GM19372 (cell line): ENCODE measurements around the gene MS4A7.
"Not testable (repeated sequence)": the region's sequence is repeated elsewhere in the genome, so short reads cannot be mapped to it uniquely, and the experiment has no call there.

Experiments
- ATAC-seq: cut with Tn5 transposase; IDR thresholded peaks from one replicate; pipeline ENCODE4 v1.9.1; 2021; ENCODE audit warnings: mild to moderate bottlenecking, low read depth, moderate library complexity; ENCODE audit not compliant: unreplicated experiment

Gene MS4A7, protein sequence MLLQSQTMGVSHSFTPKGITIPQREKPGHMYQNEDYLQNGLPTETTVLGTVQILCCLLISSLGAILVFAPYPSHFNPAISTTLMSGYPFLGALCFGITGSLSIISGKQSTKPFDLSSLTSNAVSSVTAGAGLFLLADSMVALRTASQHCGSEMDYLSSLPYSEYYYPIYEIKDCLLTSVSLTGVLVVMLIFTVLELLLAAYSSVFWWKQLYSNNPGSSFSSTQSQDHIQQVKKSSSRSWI

DNA sequence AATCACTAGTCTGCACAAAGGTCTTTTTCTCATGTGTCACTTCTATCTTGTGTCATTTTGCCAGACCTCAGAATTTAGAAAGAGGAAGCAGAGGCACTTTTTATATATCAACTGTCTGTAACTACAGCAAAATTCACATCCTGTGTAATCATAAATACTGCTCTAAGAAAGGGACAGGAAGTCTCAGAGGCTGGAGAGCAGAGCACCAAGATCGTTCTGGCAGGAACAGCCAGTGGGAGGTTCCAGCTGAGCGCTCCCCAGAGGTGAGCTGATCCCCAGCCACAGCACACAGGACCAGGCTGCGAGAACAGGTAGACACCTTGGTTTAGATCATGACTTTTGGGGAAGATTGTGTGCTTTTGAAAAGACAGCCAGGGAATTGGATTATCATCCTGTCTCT, at the start of gene MS4A7:
MS4A7 (plus strand) TSS at position 179 of the 400 bp plus-strand sequence. CDS start 4,610 bp downstream, outside the sequence.
- peak; percentile 92 for ATAC-seq

DNA sequence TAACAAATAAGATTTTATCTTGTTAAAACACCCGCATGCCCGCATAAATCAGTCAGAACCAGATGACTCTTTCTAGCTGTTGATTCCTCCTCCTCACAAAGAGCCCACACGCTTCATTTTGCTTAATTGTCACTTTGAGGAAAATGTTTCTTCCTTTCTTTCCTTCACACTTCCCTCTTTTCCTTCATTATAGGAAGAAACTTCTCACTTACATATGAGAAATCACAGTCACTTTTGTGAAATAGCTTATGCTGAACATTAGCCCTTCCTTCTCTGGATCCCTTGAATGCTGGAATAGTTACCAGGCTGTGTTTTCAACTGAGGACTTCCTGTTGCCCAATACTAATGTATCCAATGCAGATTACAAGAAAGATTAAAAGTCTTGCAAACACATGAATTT, 45.5 kb upstream of the MS4A7 start:
- ATAC-seq = no peak

DNA sequence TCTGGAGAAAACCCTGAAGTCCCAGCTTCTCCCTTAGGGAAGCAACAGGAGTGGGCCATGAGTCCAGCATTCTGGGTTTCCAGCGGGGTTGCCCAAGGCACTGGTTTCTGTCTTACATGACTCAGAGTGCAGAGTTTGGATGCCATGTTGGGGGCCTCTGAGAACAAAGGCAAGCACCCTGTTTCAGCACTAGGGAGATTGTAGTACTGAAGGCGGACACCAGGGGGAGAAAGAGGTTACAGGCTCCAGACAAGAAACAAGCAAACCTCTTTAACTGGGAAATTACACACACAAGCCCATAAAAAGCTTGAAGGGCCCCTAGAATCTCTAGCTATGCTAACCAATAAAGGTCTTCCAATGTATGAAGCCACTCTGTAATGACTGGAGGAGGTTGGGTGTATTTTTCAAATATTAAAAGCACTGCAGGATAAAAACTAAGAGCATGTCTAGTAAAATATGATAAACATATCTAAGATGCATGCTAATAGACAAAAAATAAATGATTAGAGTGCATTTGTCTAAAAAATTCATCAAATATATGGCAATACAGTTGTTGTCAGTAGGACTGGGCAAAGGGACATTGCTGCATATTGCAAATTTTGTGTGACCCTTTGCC, 44.2 kb upstream of the MS4A7 start:
- ATAC-seq = no peak

DNA sequence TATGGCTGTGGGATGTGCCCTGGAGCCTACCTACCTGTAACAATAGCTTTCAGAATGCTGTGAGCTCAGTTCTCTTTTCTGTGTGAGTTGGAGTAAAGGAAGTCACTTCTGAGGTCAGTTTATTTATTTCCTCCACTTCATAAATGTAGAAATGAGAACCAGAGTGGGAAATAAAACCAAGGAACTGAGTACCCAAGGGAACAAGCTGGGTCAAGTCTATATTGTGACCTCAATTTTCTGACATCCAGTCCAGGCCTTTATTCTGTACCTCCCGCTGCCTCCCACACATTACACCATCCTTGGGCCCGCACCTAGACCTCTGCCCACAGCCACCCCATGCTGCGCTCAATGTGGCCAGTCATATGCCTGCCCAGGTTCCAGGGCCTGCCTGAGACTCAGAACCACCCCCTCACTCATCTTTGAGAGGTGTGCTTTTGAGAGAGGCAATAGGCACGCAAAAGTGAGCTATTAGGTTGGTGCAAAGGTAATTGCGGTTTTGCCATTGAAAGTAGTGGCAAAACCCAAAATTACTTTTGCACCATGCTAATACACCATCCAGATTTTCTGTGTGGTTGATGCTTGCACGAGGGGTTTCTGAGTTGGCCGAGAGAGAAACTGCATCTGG, 41.5 kb upstream of the MS4A7 start:
- no peak for ATAC-seq

DNA sequence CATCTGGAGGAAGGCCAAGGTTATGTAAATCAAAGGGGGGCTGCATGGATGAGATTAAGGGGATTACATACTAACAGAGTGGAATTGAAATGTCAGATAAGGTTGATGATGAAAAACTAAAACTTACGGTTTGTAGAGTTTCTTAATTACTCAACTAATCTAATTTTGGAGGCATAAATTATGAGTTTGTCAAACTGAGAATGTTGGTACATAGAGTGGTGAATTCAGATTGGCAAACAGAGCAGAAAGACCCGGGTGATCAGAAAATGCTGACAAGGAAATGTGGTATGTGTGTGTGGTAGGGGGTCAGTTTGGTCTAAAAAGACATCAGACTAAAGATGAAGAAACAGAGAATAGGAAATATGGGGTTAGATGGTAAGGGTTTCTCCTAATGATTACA, 40.3 kb upstream of the MS4A7 start:
- ATAC-seq = no peak

DNA sequence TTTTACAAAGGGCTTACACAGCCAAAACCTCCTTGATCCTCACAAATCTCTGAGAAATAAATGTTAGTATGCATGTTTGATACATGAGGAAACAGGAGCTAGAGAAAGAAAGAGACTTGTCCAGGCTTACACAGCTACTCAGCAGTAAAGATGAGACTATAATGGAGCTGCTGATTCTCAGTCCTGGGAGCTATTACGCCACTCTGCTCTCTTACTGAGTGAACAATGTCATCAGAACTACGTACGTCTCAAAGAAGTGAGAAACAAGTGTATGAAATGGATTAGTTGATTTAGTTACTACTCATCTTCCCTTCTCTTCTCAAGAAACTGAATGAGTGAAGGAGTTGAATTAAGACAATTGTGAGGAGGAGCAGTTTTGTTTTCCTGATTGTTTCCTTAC, 39.0 kb upstream of the MS4A7 start:
- ATAC-seq = no peak

DNA sequence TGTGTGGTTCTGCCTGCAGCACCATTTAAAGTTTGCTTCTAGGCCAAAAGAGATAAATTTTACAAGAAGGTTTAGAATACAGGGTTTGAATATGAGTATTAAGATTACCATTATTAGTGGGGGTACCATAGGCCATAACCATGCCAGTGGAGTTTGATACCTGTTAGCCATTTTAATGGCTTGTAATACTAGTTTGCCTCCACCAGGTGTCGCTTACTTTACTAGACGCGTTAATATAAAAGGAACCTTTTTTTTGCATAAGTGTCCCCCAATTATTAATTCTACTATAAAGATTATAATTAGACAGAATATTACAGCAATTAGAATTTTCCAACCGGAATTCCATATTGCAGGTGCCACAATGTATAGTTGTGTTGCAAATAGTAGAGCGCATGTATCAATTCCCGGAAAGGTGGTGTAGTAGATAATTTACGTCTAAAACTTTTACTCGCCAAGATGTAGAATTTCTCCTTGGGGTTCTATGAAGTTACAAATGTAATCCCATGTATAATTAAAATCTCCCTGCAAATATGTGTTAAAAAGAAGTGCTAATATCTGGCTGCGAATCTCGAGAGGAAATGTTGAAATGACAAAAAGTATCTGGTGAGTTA, 35.1 kb upstream of the MS4A7 start:
- ATAC-seq = no peak

DNA sequence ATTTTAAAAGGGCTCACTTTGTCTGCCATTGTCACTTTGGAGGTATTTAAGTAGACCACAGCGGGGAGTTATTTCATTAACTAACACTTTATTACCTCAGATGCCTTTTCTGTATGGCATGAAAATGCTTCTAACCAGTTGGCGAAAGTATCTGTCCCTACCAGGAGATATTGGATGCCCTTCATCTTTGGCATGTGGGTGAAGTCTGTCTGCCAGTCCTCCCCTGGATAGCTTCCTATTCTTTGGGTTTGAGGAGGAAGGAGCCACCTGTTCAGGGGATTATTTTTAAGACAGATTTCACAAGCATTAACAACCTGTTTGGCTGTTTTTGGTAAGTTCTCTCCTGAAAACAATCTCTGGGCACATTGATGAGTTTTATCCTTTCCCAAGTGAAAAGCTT, 34.2 kb upstream of the MS4A7 start:
- ATAC-seq = no peak

DNA sequence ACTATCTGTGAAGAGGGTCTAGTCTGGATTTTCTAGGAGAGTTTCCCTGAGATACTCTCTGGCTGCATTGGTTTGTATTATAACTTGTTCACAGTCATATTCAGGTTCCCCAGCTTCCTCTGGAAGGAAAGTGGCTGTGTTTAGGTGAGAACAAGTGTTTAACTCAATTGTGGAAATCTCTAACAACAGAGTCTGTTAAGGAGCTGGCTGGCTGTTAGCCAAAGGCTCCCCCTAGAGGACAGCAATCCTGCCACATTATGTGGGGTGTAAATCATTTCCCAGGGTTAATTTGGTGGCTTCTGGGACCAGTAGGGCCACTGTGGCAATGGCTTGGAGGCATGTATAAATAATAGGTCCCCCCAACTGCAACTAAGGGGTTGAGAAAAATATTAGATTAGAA, 32.8 kb upstream of the MS4A7 start:
- no peak for ATAC-seq

DNA sequence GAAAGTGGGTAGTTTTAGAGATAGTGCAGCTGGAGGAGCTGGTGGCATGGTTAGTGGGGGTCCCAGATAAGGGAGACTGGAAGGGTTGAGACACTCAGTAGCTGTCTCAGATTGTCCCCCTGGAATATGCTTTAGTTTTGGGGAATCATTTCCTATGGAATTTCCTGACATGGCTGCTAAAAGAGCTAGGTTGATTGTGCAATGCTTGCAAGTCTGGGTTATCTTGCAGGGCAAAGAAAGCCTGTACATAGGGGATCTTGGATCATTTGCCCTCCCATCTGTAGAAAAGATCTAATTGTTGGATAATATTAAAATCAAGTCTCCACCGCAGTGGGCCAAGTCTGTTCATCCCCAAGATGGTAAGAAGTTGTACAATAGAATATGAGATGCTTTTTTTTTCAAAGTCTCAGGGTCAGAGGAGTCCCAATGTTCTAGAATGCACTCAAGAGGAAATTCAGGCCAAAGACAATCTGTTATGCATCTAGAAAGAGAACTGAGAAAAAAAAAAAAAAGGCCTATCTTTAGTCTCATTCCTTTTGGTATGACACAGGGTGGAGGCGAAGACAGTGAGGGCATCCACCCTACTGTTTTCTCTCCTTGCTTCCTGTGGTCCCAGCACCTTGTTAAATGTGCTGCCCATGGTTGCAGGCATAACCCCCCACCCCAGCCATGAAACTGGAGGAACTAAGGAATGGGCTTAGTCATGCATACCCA, 31.1 kb upstream of the MS4A7 start:
- no peak for ATAC-seq

DNA sequence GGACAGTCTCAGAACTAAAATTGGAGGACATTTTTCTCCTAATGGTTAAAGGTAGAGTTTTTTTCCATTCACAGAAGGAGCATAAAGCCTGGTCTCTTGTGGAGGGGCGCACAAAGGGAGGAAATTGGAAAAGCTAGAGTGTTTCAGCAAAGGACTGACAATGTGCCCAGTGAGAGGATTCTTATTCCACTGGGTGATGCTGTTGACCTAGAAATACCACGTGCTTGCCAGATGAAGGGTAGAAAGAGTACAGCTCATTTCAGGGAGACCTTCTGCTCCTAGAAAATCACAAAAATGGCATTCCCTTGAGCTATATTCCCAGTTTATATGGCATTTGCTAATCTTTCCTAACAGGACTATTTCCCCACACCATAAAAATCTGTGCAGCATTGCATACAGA, 30.2 kb upstream of the MS4A7 start:
- no peak for ATAC-seq

DNA sequence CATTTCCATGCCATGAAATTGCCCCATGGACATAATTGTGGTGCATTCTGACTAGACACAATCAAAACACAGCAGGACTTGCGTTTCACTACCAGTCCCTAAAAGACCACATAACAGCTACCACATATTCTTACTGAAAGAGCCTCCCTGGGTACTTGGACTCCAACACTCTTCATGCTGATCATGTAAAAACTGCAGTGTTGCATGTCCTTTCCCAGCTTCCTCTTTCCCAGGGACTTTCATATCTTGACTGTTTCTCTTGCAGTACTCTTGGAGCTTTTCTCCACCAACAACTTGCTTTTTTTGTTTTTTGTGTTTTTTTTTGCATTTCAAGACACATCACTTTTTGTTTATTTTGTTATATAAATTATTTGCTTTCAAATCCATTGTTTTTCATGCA, 28.3 kb upstream of the MS4A7 start:
- ATAC-seq = no peak

DNA sequence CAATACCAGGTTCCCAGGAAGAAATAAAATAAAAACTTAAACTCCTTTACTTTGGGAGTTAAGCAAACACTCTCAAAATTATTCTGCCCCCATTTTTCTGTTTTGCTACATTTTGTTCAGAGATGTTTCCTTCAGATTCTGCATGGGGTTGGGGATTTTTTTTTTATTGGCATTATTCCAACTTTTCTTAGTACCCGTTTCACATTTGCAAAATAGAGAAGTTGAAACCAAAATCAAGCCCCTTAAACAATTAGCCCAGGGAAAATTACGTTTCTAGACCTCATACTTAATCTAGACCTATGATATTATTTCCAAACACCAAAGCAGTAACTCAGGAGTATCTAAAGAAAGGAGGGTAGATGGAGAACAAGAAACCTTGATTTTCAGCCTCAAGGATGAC, 20.6 kb upstream of the MS4A7 start:
- ATAC-seq = no peak

DNA sequence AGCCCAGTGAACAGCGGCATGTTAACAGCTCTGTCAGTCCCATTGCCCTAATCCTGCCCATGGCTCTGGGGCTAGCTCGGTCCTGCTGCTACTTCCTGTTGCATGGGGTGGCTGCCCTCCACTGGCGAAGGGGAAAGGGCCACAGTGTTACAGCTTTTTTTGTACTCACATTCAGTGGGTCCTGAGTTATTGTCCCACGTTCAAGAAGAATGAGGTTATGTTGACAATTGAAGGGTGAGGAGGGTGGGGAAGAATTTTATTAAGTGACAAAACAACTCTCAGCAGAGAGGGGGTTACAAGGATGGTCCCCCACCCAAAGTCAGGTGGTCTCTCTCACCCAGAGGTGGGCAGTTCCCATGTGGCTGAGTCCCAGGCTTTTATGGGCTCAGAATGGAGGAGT, 17.7 kb upstream of the MS4A7 start:
- no peak for ATAC-seq

DNA sequence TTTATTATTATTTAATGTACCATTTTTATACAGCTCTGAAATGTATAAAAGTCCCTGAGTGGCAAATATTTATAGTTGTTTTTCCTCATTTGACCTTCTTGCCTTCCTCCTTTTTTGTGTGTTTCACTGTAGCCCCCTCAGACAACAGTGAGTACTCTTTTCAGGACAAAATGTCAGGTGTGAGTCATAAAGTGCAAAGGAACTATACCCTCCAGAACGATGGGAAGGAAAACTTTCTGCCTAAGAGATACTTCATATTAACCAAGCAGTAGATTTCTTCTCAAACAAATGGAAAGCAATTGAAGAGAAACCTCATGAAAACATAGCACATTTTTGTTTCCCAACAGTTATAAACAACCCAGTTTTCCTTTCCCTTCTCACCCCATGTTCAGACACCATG, 16.1 kb upstream of the MS4A7 start:
- no peak for ATAC-seq

DNA sequence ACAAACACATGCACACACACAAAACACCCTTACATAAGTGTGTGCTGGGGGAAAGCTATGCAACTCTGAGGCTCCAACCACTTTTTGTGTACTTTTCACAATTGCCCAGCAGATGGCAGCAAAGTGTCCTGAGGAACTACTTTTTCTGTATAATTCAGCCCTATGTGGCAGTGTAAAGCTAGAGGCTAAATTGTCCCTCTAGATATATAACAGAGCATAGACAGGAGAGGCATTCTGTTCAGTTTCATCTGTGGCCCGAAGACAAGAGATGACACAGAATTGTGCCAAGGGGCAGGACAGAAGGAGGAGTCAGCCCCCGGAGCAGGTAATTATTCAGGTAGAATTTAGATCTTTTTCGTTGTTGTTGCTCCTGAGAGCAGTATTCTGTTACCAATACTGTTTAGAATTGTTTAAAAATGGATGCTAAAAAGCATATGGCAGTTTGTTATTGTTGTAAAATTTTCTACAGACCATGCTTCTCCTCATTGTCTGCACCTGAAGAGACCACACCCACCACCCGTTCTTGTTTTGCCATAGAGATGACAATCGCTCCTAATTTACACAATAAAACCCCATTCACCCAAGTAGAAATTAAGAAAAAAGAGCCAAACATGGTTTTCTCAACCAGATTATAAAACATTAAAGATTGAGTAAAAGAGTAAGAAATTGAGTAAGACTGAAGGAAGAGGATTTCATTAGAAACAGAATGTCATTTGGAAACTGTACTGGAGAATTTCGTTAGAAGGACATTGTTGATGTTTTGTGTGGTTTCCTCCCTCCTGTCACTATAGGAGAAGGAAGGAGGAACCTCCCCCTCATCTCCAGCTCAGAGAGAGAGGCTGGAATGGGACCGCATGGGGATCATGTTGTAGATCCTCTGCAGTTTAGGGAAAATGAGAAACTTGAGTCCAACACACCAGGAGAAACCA, 14.5 kb upstream of the MS4A7 start:
- no peak for ATAC-seq

DNA sequence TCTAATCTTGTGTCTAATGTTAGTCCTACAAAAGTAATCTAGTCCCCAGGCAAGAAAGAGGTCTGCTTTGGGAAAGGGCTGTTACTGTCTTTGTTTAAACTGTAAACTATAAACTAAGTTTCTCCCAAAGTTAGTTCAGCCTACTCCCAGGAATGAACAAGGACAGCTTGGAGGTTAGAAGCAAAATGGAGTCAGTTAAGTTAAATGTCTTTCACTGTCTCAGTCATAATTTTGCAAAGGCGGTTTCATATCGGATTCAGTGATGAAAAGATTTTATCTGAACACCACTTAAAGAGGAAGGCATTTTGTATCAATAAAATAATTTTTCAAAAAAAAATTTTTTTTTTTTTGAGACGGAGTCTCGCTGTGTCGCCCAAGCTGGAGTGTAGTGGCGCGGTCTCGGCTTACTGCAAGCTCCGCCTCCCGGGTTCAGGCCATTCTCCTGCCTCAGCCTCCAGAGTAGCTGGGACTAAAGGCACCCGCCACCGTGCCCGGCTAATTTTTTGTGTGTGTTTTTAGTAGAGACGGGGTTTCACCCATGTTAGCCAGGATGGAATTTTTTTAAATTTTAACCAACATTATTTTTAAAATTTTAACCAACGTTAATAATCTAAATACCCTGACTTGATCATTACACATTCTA, 11.9 kb upstream of the MS4A7 start:
- not testable (repeated sequence) for ATAC-seq

DNA sequence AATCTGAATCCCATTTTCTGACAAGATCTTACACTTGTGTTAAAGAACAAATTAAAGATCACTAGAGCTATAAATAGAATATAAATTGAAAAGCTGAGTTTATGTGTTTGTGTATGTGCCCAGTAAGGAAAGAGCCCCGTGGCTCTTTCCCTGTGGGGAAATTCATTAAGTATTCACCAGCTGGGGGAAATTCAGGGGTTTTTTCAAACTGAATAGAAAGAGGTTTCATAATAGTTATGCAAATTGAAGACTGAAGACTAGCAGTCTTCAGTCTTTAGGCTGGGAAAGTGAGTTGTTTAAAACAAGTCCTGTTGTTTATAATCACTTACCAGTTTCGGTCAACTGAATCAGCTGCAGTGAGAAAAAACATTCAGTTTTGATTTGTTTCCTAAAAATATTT, 11.3 kb upstream of the MS4A7 start:
- peak; percentile 74 for ATAC-seq

DNA sequence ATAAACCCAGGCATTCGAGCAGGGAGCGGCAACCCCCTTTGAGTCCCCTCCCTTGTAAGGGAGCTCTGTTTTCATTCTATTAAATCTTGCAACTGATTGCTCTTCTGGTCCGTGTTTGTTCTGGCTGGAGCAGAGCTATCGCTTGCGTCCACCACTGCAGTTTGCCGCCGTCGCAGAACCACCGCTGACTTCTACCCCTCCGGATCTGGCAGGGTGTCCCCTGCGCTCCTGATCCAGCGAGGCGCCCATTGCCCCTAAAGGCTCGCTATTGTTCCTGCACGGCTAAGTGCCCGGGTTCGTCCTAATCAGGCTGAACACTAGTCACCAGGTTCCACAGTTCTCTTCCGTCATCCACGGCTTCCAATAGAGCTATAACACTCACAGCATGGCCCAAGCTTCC, 10.4 kb upstream of the MS4A7 start:
- no peak for ATAC-seq
